Bone marrow (tissue), 2 donors: Measurements from ENCODE around the gene ANO2.
"Not testable (repeated sequence)": the region's sequence is repeated elsewhere in the genome, so short reads cannot be mapped to it uniquely, and the experiment has no call there.

Source experiments
- DNase-seq, 2 donors: peaks; one replicate each; lab custom pipeline; 2025; lab: John Stamatoyannopoulos, UW

Gene ANO2

DNA sequence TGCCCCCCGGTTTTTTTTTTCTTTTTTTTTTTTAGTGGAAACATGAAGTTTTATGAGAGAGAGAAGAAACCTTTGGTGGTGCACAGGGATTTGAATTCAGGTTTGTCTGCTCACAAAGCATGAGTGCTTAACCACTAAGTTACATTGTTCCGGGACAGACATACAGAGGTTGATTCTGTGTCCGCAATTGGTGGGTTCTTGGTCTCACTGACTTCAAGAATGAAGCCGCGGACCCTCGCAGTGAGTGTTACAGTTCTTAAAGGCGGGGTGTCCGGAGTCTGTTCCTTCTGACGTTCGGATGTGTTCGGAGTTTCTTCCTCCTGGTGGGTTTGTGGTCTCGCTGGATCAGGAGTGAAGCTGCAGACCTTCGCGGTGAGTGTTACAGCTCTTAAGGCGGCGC is 57.2 kb downstream of the ANO2 start:
- DNase-seq: not testable (repeated sequence)

DNA sequence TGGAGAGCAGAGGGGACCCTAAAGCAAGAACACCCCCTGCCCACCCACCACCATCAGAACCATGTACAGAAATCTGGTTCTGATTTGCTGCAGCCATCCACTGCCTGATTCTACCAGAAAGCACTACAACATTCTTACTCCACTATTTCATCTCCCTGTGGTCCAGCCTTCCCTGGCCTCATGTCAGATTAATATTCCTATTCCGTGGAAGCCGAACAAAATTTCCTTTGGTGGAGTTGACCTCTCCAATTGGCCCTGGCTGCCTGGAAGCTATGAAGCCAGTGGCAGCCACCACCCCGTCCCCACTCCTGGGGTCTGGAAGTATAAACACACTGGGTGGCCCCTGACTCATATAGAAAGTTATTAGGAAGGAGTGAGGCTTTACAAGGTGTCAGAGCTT is 60.2 kb downstream of the ANO2 start:
- no peak for DNase-seq

DNA sequence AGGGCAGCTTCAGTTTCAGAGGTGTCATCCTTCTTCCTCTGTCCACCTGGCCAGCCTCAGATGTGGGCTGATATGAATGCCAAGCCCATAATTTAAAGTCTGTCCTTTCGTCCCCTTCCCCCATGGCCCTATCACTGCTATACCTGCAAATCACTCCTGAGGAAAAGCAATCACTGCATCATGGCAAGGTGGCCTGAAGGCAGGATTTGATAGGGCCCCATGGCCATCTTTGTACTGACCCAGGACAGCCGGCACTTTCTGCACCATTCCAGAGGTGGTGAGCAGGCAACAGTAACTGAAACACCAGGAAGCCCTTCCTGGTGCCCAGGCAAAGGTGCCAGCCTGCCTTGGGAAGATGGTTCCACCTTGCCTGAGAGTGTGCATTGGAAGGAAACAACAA is 60.8 kb downstream of the ANO2 start:
- no peak for DNase-seq

DNA sequence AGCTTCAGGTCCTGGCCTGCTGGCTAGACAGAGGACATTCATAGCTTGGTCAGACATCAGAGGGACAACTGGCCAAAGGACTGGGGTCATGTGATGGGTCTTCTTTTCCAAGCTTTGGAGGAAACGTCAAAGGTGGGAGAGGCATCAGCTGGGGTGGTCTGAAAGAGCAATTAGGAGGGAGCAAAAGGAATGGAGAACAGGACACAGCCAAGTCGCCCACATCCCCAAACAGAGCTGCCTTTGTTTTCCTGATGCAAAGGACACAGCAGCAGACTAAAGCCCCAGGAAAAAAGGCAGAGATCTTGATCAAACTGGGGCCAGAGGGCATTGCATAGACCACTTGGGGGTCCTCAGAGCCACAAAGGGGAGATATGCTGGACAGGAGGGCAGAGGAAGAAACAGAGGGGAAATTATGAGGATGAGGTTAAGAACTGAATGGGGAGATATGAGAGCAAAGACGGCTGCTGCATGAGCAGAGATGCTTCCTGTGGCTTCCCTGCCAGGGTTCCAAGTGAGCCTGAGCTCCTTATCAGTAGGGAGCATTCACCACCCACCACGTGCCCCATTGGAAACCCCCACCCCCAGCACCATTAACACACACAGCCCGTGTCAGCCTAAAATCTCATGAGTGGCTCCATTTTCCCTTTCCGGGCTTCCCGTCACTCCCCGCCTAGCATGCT is 62.4 kb downstream of the ANO2 start:
- no peak for DNase-seq

DNA sequence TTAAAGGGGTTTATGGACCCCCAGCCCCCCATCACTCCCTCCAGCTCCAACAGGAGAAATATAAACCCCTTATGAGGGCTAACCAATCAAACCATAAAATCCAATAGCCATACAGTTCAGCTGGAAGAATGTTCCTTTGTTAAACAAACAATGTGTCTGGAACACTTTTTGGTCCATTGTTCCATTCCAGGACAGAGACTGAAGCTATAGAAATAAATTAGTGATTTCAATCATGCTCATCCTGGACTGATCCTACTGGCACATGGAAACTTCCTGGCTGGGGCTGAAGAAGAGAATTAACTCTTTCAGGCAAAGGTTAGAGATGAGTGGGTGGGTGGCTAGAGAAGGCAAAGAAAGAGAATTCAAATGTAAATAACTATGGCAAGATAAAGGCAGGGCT is 63.4 kb downstream of the ANO2 start:
- no peak for DNase-seq

DNA sequence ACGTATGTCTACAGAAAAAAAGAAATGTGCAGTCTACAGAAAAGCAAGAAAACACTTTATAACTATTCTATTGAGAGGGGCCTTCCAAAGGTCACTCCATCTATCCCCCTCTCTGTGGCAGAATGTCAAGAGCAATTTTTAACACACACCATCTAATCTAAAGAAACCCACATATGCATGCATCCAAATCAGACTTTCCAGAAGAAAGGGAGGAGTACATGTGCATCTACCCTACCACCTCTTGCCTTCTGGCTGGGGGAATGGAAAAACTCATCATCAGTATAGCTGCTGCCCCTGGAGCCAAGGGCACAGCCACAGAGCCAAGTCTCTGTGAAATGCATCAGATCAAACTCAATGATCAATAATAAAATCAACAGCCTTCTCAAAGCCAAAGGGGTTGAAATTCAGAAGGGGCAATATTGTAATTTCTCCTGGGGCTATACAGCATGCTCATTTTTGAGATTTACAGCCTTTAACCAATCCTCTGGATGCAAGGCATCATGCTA is 63.9 kb downstream of the ANO2 start:
- DNase-seq: no peak

DNA sequence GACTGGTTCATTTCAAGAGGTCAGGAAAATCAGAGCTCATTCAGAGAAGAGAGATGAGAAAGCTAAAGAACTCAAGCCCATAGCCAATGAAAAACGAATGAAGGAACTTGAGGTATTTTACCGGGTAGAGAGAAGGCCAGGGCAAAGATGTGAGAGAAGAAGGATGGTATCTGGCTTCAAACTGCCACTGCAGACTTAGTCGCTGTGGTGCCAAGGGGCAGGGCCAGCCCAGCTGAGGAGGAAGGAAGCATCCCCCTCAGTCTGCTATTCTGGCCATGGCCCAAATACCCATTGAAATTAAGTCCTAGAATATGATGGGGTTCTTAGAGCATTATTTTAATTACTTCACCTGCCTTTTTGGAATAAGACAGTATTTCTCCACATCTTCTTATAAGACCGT is 69.2 kb downstream of the ANO2 start:
- DNase-seq: no peak

DNA sequence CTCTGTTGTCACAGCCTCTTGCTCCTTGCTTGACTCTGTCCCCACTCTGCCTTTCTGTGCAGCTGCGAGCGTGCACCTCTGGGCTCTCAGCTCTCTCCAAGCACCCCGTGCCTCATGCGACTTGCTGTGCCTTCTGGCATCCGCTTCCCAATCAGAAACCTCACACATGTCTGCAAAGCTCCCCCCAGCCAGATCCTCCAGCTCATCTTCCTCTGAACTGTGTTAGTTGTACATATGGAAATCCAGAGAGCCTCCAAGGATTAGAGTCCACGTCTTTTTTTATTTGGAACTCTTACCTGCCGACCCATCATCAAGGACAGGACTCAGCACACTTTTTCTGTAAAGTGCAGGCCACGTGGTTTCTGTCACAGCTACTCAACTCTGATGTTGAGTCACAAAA is 70.5 kb downstream of the ANO2 start:
- DNase-seq: no peak

DNA sequence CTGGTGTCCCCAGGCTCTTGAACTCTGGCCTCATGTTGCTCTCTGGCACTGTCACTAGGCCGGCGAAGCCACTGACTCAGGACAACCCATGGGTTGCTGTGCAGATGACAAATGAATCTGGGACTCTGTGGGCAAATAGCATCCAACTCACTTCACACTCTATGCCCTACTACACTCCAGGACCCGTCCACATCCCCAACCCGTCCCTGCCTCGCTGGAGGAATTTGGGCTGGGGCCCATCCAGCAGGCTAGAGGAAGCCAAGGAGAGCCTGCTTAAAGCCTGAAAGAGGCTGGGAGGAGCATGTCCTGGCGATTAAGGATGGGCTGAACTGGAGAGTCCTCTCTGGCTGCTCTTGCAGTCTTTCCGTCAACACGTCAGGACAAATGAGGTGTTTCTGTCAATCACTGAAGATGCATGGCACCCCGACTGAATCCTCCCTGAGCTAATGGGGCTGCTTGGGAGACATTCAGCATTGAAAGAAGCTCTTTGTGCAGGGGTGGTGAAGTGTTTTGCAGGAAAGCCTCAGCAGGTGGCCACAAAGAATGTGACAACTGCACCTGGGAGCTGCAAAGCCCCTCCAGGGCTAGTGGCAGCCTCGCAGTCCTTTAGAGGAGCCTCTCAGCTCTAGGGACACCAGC is 71.7 kb downstream of the ANO2 start:
- DNase-seq: no peak

DNA sequence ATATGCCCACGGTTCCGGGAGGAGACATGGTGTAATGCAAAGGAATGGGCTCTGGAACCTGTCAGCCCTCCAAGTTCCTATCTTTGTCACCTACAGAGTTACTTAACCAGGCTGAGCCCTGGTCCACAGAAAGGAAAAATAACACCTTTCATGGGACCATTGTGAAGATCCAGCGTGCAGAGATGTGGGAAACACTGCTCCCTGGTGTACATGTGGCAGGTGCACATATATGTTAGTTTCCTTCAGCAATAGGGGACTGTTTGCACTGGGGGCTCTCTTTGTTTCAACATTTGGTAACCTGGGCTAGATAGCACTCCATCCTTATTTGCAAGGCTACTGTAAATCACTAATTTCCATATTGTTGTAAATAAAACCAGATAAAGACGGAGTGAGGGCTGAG is 72.3 kb downstream of the ANO2 start:
- DNase-seq: no peak

DNA sequence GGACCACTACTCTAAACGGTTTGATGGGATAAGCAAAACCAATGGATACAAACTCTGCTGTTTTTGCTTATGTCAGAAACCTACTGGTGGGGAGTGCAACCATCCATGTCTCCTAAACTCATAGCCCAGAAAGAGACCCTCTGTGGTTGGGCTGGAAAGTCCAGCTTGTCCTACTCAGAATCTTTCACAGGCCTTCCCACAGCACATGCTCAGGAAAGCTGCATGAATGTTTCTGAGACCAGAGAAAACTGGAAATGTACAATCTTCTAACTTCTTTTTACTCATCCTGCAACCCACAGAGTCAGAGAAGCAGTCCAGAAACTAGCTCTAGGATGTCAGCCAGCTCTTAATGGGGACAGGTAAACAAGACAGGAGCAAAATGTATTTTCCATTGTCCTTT is 73.3 kb downstream of the ANO2 start:
- DNase-seq: no peak

DNA sequence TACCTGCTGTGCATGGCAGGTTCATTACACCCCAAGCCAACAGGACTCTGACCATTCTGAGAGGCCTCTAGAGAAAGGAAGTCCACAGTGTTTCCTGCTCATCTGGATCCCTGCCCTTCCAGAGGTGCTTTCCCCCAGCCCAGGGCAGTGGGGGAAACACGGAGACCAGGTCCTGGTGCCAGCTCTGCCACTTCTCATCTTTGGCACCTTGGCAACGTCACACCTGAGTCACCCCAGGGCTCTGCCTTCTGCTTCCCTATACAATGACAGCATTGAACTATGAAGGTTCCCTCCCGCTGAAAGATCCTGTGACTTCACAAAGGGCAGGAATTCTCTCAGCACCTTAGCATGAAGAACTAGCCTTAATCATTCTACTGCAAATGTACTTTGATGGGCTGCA is 74.9 kb downstream of the ANO2 start:
- DNase-seq: no peak

DNA sequence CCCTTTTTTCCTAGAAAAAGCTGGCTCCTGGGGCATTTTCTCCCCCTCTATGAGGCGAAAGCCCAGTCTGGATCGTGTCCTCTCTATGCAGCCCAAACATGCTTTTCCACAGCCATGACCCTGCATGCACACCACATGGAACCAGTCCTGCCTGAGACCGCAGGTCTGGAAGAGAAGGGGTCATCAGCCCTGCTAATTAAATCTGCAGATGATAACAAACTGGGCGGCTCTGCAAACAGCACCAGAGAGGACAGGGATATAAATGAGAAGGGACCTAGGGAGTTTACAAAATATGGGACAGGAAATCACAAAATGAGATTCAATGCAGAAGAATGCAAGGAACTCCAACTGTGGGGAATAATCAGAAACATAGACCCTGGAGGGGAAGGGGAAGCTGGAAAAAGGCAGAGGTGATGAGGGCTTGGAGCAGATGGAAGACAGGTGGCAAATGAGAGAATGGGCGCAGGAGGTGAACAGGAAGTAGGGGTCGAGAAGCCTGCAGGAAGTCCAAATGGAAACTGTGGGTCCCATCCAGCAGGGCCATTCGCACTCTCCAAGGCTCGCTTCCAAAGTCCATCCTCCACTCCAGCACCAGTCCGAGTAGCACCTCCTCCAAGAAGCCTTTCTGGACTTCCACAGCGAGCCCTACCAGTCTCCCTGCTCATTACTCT is 76.3 kb downstream of the ANO2 start:
- no peak for DNase-seq

DNA sequence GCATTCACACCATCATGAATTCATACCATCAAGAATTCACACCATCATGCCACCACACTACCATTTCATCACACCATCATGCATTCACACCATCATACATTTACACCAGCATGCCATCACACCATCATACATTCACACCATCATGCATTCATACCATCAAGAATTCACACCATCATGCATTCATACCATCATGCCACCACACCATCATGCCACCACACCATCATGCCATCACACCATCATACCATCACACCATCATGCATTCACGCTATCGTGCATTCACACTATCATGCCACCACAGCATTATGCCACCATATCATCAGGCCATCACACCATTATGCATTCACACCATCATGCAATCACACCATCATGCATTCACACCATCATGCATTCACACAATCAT is 79.7 kb downstream of the ANO2 start:
- DNase-seq: no peak

DNA sequence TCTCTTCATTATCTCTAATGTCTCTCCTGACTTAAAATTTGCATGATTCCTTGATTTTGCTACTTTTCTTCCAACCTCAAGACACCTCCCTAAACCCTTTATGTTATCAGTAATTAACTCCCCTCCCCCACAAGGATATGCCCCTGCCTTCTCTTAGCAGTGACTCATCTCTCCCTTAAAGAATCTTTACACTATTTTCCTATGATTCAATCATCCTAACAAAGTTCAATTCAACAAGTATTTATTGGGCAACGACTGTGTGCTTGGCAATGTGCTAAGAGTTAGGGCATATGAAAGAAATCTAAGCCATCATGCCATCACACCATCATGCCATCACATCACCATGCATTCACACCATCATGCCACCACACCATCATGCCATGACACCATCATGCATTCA is 80.1 kb downstream of the ANO2 start:
- DNase-seq: no peak

DNA sequence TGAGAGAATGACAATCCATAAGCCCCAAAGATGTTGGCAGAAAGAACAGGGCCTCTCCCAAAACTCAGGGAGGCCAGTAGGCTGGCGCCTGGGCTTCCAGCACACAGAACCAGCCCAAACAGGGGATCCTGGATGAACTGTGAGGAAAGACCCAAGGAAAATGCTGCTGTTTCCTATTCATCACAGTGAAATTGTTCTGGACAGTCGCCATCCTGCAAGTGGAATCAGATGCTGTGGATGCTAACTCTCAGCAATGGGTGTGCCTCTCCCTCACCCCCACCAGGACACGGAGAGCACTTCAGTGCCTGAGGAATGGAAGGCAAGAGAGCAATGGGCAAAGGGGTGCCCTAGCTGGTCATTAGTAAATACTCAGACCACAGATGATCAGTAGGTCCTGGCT is 80.8 kb downstream of the ANO2 start:
- no peak for DNase-seq

DNA sequence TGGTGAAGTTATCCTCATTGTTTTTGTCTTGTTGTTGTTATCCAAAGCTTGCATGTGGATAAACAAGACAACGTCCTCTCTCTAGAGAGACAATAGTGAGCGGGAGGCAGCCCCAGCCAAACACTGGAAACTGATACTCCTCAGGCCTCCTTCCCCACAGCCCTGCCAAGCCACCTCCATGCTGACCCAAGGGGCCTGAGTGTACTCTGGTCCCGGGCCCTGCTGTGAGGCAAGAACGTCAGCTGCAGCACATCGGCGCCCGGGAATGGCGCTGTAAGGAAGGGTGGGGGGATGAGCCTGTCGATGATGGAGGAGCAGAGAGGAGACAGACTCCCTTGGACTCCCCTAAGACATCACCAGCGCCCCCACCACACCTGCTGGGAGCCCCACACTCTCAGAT is 83.6 kb downstream of the ANO2 start:
- DNase-seq: no peak

DNA sequence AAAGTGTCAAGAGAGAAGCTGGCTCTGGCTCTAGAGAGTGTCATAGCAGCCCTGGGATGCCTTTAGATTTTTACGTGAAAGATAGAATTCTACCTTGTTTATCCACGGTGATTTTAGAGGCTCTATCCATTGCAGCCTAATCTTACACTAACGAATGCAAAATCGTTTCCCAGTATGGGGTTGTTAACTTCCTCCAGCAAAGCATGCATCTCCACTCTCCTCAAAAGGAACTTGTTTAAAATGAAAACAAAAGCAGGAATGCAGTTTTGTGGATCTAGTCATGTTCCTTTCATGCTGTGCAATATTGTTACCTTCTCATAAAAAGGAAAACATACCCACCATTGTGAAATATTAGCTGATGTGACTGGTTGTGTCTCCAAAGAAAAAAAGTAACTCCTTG is 88.4 kb downstream of the ANO2 start:
- DNase-seq: no peak

DNA sequence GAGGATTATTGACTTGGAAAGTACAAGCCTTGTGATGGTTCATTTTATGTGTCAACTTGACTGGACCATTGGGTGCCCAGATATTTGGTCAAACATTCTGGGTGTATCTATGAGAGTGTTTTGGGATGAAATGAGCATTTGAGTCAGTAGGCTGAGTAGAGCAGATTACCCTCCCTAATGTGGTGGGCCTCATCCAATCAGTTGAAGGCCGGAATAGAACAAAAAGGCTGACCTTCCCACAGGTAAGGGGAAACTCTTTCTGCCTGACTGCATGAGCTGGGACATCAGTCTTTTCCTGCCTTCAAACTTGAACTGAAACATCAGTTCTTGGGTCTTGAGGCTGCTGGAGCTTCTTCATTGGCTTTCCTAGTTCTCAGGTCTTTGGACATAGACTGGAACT is 98.1 kb downstream of the ANO2 start:
- no peak for DNase-seq

DNA sequence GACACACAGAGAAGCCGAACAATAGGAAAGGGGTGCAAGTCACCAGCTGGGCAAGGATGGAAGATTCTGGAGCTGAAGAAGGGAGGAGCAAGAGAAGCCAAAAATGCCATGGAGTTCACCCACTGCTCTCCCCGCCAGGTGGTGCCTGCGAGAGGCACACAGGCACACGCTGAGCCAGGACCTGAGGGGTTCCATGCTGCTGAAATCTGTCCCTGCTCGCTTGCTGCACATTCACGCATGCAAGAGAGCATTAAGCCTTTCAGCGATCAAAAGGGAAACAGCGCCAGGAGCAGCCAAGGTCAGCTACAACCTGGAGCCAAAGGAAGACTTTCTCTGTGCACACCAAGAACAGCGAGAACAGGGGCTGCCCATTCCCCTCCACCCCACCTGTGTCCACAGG is 104.1 kb downstream of the ANO2 start:
- no peak for DNase-seq

DNA sequence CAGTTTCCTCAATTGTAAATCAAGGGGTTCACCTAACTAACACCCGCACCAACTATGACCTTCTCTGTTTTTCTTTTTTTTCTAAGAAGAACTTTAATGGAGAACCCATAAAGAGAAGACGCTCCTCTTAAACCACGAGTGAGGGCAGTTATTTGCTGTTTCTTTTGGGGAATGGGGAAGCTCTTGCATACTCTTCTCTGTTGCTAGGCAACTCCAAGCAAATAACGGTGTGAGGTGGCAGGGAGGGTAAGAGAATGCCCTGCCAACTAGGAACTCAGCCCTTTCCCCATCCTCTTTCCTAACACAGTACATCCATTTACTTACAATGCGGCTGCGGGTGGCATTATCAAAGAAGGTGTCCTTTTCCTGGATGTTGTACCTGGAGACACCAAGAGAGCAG is 114.9 kb downstream of the ANO2 start:
- DNase-seq: no peak

DNA sequence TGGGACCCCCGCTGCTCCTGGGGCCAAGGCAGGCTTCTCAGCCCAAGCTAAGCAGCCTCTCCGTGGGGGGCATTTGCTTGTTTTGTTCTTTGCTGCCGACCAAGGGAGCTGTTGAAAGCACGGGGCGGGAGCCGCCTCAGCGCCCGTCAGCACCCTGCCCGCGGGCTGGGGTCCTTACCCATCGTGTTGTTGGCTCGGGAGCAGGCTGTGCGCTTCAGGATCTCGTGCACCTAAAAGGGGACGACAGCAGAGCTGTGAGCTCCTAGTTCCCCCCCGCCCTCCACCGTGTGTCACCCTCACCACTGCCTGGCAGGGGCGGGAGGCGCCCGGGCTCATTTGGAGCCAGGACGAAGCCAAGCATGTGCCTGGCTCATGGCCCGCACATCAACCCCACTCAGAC is 117.5 kb downstream of the ANO2 start:
- no peak for DNase-seq

DNA sequence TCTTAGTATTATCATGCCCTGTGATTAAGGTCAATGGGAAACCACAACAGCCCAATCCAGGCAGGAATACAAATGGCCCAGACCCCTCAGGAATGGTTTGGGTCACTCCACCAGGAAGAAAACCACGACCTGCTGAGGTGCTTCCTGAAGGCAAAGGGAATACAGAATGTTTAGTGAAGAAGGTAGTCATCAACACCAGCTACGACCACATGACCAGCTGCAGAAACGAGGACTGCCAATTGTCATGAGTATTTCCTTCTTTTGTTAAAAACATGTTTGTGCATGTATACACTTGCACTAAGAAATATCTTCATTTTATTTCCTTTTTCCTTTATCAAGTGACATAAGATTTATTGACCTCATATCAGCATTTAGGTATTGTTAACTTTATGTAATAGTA is 119.3 kb downstream of the ANO2 start:
- not testable (repeated sequence) for DNase-seq

DNA sequence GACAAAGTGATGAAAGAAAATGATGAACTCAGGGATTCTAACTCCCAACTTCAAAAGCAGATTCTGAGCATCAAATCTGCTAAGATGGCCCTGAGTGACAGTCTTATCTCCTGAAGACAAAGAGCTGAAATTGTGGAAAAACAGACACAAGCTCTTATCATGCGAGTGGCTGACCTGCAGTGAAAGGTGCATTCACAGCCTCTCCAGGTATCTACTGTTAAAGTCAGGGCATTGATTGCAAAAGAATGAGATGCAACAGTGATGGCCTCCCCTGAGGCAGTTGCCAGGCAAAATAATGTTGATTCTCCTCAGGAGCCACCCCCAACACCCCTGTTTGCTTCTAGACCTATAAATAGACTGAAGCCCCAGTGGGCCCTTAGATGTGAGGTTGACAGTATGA is 126.2 kb downstream of the ANO2 start:
- not testable (repeated sequence) for DNase-seq
